ENCODE results near the gene CASK.

Gene CASK

DNA sequence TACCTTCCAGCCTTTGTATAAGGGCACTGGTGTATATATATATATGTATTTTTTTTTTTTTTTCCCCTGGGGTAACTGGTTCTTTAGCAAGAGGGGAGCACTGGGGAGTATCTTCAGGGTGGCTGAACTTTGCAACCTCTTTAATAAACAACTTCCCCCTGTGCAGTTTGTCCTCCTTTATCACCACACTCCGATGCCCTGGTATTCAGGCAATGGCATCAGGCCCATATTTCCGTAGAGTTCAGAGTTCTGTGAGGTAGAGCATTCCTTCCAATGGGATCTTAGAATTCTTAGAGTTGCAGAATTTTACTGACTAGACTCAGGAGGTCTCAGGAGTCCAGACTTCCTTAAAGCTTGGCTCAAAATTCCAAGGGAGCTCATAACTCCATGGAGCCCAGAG, 451.6 kb downstream of the CASK start:
- no peak for DNase-seq (ENCODE audit: low read depth)

DNA sequence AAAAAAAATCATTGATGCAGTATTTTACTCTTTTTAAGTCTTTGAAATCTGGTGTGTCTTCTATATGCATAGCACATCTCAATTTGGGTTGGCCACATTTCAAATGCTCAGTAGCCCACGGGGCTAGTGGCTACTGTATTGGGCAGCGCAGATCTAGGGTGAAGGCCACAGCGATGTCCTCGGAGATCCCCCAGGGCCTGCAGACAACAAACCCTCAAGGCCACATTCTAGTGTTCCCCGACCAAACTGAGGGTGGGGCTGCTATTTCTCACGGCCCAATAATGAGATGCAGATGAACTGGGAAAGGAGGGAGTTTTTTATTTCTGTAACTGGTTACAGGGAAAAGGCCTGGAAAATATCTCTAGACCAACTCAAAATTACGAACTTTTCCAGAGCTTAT, 452.6 kb downstream of the CASK start:
- no peak for DNase-seq (ENCODE audit: low read depth)

DNA sequence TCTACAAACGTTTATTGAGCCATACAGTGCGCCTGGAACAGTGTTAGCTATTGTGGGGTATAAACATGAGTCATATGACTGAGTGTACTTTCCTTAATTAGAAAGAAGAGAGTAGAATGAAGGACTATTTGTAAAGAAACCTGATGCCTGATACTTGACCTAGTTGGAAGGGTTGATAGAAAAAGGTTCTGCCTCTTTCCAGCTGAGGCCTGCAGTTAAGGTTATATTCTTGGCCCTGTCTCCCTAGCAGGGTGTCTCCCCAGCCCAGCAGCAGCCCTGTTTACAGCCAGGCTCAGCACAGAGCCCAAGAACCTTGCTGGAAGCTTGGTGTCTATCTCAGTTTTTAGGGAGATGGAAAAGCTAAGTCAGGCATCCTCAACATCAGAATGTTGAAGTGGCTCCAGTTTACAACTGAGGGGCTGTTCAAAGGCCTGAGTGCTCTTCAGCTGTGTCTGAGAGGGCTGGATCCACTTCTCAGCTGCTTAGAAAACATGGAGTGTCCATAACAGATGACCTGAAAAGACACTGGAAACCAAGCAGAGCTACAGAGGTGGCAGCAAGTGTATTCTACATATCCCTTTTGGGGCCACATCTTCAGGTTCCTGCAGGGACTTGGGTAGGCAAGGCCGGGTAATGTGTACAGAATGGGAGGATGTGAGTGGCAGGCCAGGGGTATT, 454.6 kb downstream of the CASK start:
- DNase-seq (ENCODE audit: low read depth), result no peak

Data from stromal cell of bone marrow (primary cell).